ENCODE results near the gene ACCSL. TPM values are rescaled to one million over a fixed set of nuclear protein-coding genes. Genes with fewer than 3 reads are reported as not detected.

Gene ACCSL
- total RNA-seq, 2 experiments from 2014 or later, result not detected

DNA sequence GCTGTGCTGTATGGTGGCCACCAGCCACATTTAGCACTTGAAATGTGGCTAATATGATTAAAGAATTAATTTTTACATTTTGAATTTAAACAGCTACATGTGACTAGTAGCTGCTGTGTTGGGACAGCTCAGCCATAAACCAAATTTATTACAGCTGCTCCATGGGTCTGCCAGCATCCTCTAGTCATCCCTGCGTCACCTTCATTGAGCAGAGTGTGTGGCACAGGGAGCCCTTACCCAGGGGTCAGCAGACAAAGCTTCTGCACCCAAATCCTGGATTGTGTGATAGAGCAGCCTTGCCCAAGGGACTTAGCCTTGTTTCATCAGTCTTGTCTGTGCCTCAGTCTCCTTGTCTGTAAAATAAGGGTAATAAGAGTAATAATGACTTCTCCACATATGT lies 19.4 kb upstream of the ACCSL start:
- peaks cover 26% of the 10 kb centered on the region for H3K27me3 Mint-ChIP-seq (ENCODE audit: low read depth)
- no peak overlapping the region for H3K4me3 Mint-ChIP-seq
- POLR2A ChIA-PET, result interaction anchor here (0.6 kb wide), 1 partner anchor 209 kb away, joined by 3 read pairs; no protein-coding TSS in a partner anchor
- no peaks in the 10 kb centered on the region for H3K36me3 Mint-ChIP-seq (ENCODE audit: low read depth)
- no peaks in the 10 kb centered on the region for H3K9me3 Mint-ChIP-seq (ENCODE audit: insufficient read depth)
- H3K4me1 Mint-ChIP-seq (ENCODE audit: low read depth), result no peaks in the 10 kb centered on the region
- DNase-seq (no peak), ATAC-seq (no peak)
- H3K27ac Mint-ChIP-seq, result no peak overlapping the region
- CTCF ChIA-PET, result no interaction called here

DNA sequence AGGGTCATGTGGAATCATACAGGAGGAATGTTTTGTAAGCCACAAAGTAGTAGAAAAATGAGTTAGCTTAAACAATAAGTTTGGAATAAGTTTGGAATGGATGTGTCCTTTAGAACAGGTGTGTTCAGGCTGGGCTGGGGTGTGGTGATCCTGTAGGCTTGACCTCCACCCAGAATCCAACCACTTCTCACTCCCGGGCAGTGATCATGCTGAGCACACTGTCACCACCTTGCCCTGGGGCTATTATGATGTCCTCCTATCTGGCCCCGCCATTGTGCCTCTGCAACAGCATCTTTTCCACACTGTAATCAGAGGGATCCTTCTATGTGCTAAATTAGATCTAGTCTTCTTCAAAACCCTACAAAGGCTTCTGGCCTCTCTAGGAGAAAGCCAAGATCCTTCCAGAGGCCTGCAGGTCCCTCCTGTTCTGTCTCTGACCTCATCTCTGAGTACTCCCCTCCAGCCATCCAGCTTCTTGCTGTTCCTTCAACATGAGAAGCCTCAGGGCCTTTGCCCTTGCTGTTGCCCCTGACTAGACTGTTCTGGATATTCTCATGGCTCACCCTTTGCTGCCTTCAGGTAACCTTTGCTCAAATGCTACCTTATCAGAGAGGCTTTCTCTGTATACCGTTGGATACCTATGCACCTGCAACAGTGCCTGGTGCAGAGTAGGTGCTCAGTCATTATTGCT lies 18.8 kb upstream of the ACCSL start:
- POLR2A ChIA-PET, result no interaction called here
- Mint-ChIP-seq H3K36me3 (ENCODE audit: low read depth) (no peaks in the 10 kb centered on the region), H3K27me3 (ENCODE audit: low read depth) (peaks cover 23% of the 10 kb centered on the region), H3K9me3 (ENCODE audit: insufficient read depth) (no peaks in the 10 kb centered on the region), H3K4me1 (ENCODE audit: low read depth) (no peaks in the 10 kb centered on the region), H3K27ac (no peak overlapping the region), H3K4me3 (no peak overlapping the region)
- ATAC-seq (no peak), DNase-seq (no peak)
- CTCF ChIA-PET, result no interaction called here

DNA sequence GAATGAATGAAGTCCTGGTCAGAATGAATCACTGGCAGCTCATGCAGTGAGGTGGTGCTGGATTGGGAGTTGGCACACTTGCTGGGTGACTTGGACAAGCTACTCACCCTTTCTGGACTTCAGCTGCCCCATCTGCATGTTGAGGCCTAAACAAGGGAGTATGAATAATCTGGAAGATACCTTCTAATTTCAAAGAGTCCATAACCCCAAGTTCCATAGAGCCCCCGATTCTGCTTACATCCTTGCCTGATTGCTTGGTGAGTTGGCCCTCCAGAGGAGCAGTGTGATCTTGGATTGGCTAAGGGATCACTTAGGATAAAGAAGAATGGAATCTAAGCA lies 18.3 kb upstream of the ACCSL start:
- no peak for ATAC-seq
- POLR2A ChIA-PET, result no interaction called here

DNA sequence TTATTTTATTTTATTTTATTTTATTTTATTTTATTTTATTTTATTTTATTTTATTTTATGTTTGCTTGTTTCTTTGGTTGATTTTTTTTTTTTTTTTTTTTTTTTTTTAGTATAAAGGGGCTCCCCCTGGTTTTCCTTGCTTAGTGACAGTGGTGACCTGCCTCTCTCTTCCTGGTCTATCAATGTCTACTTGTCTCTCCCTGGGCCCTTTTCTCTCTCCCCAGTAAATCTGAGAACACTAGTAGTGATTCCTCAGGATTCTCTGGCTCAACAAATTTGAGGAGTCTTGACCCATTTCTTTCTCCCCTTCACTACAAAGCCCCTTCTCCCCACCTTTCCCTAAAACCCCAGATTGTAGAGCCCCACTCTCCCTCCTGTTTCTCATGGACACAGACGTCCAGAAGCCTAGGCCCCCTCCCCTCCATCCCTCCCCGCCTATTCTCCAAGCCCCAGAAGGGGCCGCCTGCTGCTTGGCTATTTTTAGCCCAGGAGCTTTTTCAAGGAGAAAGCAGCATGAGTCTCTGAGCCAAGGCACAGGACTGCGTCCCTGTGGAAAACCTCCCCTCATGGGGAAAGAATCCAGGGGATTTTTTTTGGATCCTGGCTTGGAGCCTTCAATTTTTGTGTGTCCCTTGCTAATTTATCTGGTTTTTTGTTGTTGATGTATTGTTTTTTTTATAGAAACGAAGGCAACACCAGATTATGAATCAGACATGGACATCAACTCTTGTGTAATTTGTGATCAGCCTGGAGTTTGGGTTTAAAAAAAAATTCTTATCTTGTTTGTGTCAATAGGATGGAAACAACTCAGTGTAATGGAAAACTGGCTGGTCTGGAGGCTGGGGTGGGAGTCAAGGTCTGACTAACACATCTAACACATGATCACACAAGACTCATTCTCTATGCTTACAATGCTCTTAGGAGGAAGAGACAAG lies 17.5 kb upstream of the ACCSL start:
- ChIA-PET POLR2A (no interaction called here), CTCF (no interaction called here)
- H3K4me3 Mint-ChIP-seq, result no peak overlapping the region
- no peak overlapping the region for H3K27ac Mint-ChIP-seq
- no peaks in the 10 kb centered on the region for H3K36me3 Mint-ChIP-seq (ENCODE audit: low read depth)
- H3K4me1 Mint-ChIP-seq (ENCODE audit: low read depth), result no peaks in the 10 kb centered on the region
- H3K9me3 Mint-ChIP-seq (ENCODE audit: insufficient read depth), result no peaks in the 10 kb centered on the region
- ATAC-seq (no peak), DNase-seq (no peak)
- peaks cover 19% of the 10 kb centered on the region for H3K27me3 Mint-ChIP-seq (ENCODE audit: low read depth)

More for the DNA sequence above, 18.3 kb upstream of the ACCSL start:
- peaks cover 20% of the 10 kb centered on the region for H3K27me3 Mint-ChIP-seq (ENCODE audit: low read depth)
- no peaks in the 10 kb centered on the region for H3K4me1 Mint-ChIP-seq (ENCODE audit: low read depth)
- no peak for DNase-seq
- CTCF ChIA-PET, result no interaction called here
- H3K27ac Mint-ChIP-seq, result no peak overlapping the region
- no peaks in the 10 kb centered on the region for H3K36me3 Mint-ChIP-seq (ENCODE audit: low read depth)
- no peak overlapping the region for H3K4me3 Mint-ChIP-seq
- no peaks in the 10 kb centered on the region for H3K9me3 Mint-ChIP-seq (ENCODE audit: insufficient read depth)

DNA sequence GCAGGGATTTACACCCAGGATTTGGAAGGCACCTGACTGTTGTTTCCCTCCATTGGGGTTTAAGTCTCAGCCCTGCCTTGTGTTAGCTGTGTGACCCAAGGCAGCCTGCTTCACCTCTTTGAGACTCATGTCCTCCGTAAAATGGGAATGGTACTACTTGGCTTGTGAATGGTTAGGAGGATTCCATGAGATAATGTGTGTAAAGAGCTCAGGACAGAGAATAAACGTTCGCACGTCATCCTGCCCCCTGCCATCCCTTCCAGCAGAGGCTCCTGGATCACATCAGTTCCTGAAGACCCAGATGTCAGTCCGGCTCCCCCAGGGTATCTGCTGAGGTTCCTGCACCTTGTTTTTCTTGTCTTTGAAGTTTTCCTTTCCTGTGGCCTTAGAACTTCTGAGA lies 16.8 kb upstream of the ACCSL start:
- ChIA-PET POLR2A (no interaction called here), CTCF (no interaction called here)
- H3K36me3 Mint-ChIP-seq (ENCODE audit: low read depth), result no peaks in the 10 kb centered on the region
- peaks cover 19% of the 10 kb centered on the region for H3K27me3 Mint-ChIP-seq (ENCODE audit: low read depth)
- H3K9me3 Mint-ChIP-seq (ENCODE audit: insufficient read depth), result no peaks in the 10 kb centered on the region
- no peak for ATAC-seq
- no peak overlapping the region for H3K4me3 Mint-ChIP-seq
- no peak for DNase-seq
- H3K27ac Mint-ChIP-seq, result no peak overlapping the region
- no peaks in the 10 kb centered on the region for H3K4me1 Mint-ChIP-seq (ENCODE audit: low read depth)

GRCh38 chr11:44031549-44031948 lies 16.2 kb upstream of the ACCSL start:
- Mint-ChIP-seq H3K9me3 (ENCODE audit: insufficient read depth) (no peaks in the 10 kb centered on the region), H3K27ac (no peak overlapping the region), H3K4me3 (no peak overlapping the region), H3K27me3 (ENCODE audit: low read depth) (peaks cover 16% of the 10 kb centered on the region), H3K36me3 (ENCODE audit: low read depth) (no peaks in the 10 kb centered on the region), H3K4me1 (ENCODE audit: low read depth) (no peaks in the 10 kb centered on the region)
- CTCF ChIA-PET, result no interaction called here
- ATAC-seq (no peak), DNase-seq (no peak)
- POLR2A ChIA-PET, result no interaction called here

DNA sequence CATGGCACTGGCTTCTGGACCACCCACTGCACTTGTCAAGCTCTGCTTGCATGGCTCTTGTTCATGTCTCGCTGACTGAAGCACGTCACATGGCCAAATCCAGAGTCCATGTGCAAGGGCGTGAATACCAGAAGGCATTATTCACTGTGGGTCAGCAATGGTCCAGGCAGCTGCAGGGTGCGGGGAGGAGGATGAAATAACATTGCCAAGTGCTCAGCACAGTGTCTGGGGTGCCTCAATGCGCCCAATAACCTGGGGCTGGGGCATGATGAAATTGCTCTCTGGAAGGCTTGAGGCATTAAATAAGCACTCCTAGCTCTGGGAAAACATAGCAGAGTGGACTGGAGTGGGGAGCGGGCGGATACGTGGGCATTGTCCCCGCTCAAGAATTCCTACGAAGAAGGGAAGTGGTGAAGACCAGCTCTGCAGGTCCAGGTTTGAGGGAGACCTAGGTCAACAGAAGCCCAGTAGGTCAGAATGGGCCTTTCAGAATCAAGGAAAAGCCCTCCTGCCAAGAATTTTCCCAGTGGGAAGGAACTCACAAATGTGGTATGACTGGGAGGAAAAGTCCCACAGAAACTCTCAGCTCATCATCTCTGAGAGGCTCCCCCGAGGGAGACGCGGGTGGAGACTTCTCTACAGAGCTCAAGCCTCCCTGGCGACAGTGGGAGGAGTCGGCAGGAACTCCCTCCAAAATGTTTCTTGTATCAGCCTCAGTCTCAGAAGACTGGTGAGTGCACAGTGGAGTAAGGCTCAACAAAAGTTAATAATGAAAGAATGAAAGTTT lies 15.3 kb upstream of the ACCSL start:
- no peaks in the 10 kb centered on the region for H3K36me3 Mint-ChIP-seq (ENCODE audit: low read depth)
- H3K4me3 Mint-ChIP-seq, result no peak overlapping the region
- ATAC-seq, result no peak
- H3K27me3 Mint-ChIP-seq (ENCODE audit: low read depth), result peaks cover 12% of the 10 kb centered on the region
- H3K4me1 Mint-ChIP-seq (ENCODE audit: low read depth), result no peaks in the 10 kb centered on the region
- no peak for DNase-seq
- POLR2A ChIA-PET, result no interaction called here
- CTCF ChIA-PET, result no interaction called here
- no peak overlapping the region for H3K27ac Mint-ChIP-seq
- H3K9me3 Mint-ChIP-seq (ENCODE audit: insufficient read depth), result no peaks in the 10 kb centered on the region

DNA sequence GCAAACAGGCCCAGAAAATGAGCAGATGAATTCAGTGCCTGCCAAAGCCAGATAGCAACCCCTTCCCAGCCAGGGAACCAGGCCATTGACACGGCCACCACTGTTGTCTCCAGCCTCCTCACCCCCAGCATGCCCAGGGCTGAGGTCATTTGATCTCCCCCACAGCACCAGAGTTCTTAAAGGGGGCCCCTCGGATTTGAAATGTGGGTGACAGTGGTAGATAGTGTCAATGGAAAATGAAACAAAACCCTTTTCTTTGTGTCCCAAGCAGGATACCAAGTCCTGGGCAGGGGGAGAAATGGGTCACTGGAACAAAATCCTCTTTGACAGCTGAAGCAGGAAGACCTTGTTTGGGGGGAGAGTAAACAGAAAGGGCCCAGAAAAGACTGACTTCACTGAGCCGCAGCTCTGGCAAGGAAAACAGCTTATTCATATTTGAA lies 14.3 kb upstream of the ACCSL start:
- CTCF ChIA-PET, result no interaction called here
- Mint-ChIP-seq H3K4me1 (ENCODE audit: low read depth) (no peaks in the 10 kb centered on the region), H3K4me3 (no peak overlapping the region), H3K9me3 (ENCODE audit: insufficient read depth) (no peaks in the 10 kb centered on the region), H3K36me3 (ENCODE audit: low read depth) (no peaks in the 10 kb centered on the region), H3K27ac (no peak overlapping the region), H3K27me3 (ENCODE audit: low read depth) (peaks cover 12% of the 10 kb centered on the region)
- DNase-seq, result no peak
- ATAC-seq, result no peak
- POLR2A ChIA-PET, result no interaction called here

- CTCF ChIA-PET, result no interaction called here
- no peak for ATAC-seq
- no peak for DNase-seq
- POLR2A ChIA-PET, result no interaction called here
- Mint-ChIP-seq H3K27me3 (ENCODE audit: low read depth) (peaks cover 9% of the 10 kb centered on the region), H3K4me3 (no peak overlapping the region), H3K4me1 (ENCODE audit: low read depth) (no peaks in the 10 kb centered on the region), H3K27ac (no peak overlapping the region), H3K9me3 (ENCODE audit: insufficient read depth) (no peaks in the 10 kb centered on the region), H3K36me3 (ENCODE audit: low read depth) (no peaks in the 10 kb centered on the region)
These were observed 13.9 kb upstream of the ACCSL start for GRCh38 chr11:44033856-44034255.

- Mint-ChIP-seq H3K4me1 (ENCODE audit: low read depth) (no peaks in the 10 kb centered on the region), H3K9me3 (ENCODE audit: insufficient read depth) (no peaks in the 10 kb centered on the region), H3K27me3 (ENCODE audit: low read depth) (peaks cover 8% of the 10 kb centered on the region), H3K36me3 (ENCODE audit: low read depth) (no peaks in the 10 kb centered on the region), H3K4me3 (no peak overlapping the region), H3K27ac (no peak overlapping the region)
- DNase-seq (no peak), ATAC-seq (no peak)
- ChIA-PET CTCF (no interaction called here), POLR2A (no interaction called here)
These were observed 13.1 kb upstream of the ACCSL start for GRCh38 chr11:44034639-44035038.

DNA sequence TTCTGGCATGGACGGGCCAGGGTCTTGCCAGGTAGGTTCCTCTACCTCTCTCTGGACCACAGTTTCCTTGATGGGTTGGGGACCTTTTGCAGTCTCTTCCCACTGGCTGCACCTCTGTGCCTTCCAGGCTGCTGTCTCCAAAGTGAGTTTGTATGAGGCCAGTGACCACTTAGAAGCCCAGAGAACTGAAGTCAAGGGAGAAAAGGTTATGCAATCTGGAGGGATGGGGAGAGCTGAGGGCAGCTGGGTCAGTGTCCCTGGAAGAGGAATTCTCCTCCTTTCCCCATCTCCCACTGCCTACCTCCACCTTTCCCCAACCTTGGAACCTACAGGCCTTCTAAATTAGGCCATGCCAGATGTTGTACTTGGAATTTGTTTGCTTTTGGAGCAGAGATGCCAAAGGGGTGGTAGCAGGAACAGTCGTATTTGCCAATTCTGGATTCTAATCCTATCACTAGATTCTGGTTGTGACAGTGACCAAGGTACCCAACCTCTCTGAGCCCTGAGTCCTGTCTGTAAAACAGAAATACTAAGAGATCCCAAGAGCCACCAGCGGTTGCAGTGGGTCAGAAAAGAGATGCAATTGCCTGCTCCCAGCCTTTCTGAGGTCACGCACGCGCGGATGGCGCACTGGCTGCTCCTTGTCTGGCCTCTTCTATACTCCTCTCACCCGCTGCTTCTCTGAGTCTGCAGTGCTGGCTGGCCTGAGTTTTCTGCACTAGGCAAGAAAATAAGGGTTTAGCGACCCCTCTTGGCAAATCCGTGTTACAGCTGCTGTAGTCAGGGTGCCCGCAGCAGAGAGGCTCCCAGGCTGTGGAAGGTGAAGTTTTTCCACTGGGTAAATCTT lies 10.7 kb upstream of the ACCSL start:
- ChIA-PET CTCF (interaction anchor here (1.0 to 1.6 kb wide), 4 partner anchors 57 to 211 kb away, joined by 3 to 7 read pairs (median 6); no protein-coding TSS in a partner anchor), POLR2A (no interaction called here)
- Mint-ChIP-seq H3K27me3 (ENCODE audit: low read depth) (no peaks in the 10 kb centered on the region), H3K4me1 (ENCODE audit: low read depth) (no peaks in the 10 kb centered on the region), H3K27ac (no peak overlapping the region), H3K36me3 (ENCODE audit: low read depth) (no peaks in the 10 kb centered on the region), H3K4me3 (no peak overlapping the region), H3K9me3 (ENCODE audit: insufficient read depth) (peaks cover 3% of the 10 kb centered on the region)
- ATAC-seq (peak; percentile 58), DNase-seq (peak; percentile 44)

Measured in activated CD8-positive, alpha-beta T cell treated with anti-CD3 and anti-CD28 coated beads, Interleukin-2, amount 10 ng/mL, durations not matched to agents 7 days and 5 days (primary cell).